ENCODE data around the gene CHMP6. TPM values are rescaled to one million over a fixed set of nuclear protein-coding genes. Genes with fewer than 3 reads are reported as not detected.

Gene CHMP6
- total and polyA plus RNA-seq, 2 experiments from 2014 or later, result 35.5 to 58.8 TPM

GRCh38 chr17:81002013-81002384, 10.4 kb downstream of the CHMP6 start:
- H3K36me3 ChIP-seq, result peaks cover 13% of the 10 kb centered on the region
- H3K4me1 ChIP-seq (ENCODE audit: low read depth), result no peaks in the 10 kb centered on the region
- no peak for DNase-seq (ENCODE audit: low read depth in 1 of 2, low spot score in 1 of 2)
- no peak overlapping the region for H3K27ac ChIP-seq
- no peak for TF ChIP-seq CTCF (IDR thresholded peaks at IDR 0.05; ENCODE audit: low read depth, low read length)
- no peaks in the 10 kb centered on the region for H3K9me3 ChIP-seq (ENCODE audit: low read depth)
- peaks cover 31% of the 10 kb centered on the region for H3K27me3 ChIP-seq
- no peak overlapping the region for H3K4me3 ChIP-seq

- H3K9me3 ChIP-seq (ENCODE audit: low read depth), result no peaks in the 10 kb centered on the region
- DNase-seq (ENCODE audit: low read depth in 1 of 2, low spot score in 1 of 2), result peak in 1 of 2 donors; percentile 66
- H3K36me3 ChIP-seq, result peaks cover 7% of the 10 kb centered on the region
- no peak for TF ChIP-seq CTCF (IDR thresholded peaks at IDR 0.05; ENCODE audit: low read depth, low read length)
- H3K27ac ChIP-seq, result no peak overlapping the region
- H3K4me3 ChIP-seq, result no peak overlapping the region
- H3K4me1 ChIP-seq (ENCODE audit: low read depth), result no peaks in the 10 kb centered on the region
- H3K27me3 ChIP-seq, result peaks cover 31% of the 10 kb centered on the region
Measured at GRCh38 chr17:81002409-81003361, 11.0 kb downstream of the CHMP6 start.

DNA sequence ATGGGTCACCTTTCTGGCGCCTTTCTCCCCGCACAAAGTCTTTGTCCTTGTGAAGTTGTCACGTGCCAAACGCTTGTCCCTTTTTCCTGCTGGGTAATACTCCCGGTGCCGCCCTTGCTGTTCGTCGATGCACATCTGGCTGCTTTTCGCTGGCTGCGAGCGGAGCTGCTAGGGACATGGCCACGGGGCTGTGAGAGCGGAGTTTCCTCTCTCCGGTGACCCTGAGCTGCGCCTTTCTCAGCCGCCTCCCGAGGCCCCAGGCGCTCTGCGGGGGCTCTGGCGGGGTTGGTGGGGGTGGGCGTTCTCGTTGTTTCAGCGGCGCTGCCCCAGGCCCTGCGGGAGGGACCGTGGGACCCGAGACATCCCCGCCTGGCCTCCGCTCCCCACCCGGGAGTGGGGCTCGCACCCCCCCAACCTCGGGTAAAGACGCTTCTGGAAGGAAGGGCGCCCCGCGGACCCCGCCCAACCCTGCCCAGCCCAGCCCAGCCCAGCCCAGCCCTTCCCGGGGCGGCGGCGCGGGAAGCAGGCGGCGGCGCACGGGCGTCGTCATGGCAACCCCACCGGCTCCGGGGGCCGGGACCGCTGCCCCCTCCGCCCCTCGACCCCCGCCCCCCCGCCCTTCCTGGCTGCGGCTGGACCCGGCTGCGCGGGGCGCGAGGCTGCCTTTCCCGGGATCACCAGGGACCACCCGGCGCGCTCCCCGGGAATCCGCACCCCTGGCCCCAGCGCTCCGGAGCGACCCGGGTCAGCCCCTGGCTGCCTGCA, 12.3 kb downstream of the CHMP6 start:
- TF ChIP-seq CTCF (IDR thresholded peaks at IDR 0.05; ENCODE audit: low read depth, low read length), result no peak
- peak overlapping the region; percentile 29 for H3K4me3 ChIP-seq
- peaks cover 2% of the 10 kb centered on the region for H3K36me3 ChIP-seq
- H3K9me3 ChIP-seq (ENCODE audit: low read depth), result no peaks in the 10 kb centered on the region
- no peak for DNase-seq (ENCODE audit: low read depth in 1 of 2, low spot score in 1 of 2)
- H3K4me1 ChIP-seq (ENCODE audit: low read depth), result no peaks in the 10 kb centered on the region
- no peak overlapping the region for H3K27ac ChIP-seq
- peaks cover 31% of the 10 kb centered on the region for H3K27me3 ChIP-seq

DNA sequence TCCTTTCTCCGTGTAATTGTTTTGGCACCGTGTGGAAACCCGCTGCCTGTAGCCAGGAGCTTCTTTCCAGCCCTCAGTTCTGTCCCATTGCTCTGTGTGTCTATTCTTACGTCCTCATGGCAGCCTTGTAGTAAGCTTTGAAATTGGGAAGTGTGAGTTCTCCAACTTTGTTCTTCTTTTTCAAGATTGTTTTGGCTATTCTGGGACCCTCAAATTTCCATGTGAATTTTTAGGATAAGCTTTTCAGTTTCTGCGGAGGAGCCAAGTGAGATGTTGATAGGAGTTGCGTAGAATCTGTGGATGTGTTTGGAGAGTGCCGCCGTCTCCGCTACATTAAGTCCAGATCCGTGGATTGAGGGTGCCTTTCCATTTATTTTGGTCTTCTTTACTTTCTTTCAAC, 15.2 kb downstream of the CHMP6 start:
- H3K4me3 ChIP-seq, result no peak overlapping the region
- no peak for DNase-seq (ENCODE audit: low read depth in 1 of 2, low spot score in 1 of 2)
- no peaks in the 10 kb centered on the region for H3K36me3 ChIP-seq
- no peaks in the 10 kb centered on the region for H3K4me1 ChIP-seq (ENCODE audit: low read depth)
- no peak overlapping the region for H3K27ac ChIP-seq
- no peaks in the 10 kb centered on the region for H3K9me3 ChIP-seq (ENCODE audit: low read depth)
- no peak for TF ChIP-seq CTCF (IDR thresholded peaks at IDR 0.05; ENCODE audit: low read depth, low read length)
- peaks cover 31% of the 10 kb centered on the region for H3K27me3 ChIP-seq

DNA sequence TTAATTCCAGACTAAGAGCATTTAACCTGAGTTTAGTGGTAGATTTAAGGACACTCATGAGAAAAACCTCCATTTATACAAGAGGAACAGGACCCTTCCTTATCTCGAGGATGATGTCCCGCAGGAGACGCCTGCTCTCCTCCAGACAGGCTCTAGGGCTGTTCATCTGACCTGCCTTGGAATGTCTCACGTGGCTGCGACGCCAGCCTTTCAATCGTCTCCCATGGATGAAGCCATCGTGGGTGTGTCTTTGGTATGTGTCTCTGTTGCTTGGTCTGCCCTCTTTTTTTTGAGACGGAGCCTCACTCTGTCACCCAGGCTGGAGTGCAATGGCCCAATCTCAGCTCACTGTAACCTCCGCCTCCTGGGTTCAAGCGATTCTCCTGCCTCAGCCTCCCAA, 16.5 kb downstream of the CHMP6 start:
- peaks cover 31% of the 10 kb centered on the region for H3K27me3 ChIP-seq
- H3K27ac ChIP-seq, result no peak overlapping the region
- no peaks in the 10 kb centered on the region for H3K4me1 ChIP-seq (ENCODE audit: low read depth)
- no peak for TF ChIP-seq CTCF (IDR thresholded peaks at IDR 0.05; ENCODE audit: low read depth, low read length)
- no peaks in the 10 kb centered on the region for H3K36me3 ChIP-seq
- no peak for DNase-seq (ENCODE audit: low read depth in 1 of 2, low spot score in 1 of 2)
- no peaks in the 10 kb centered on the region for H3K9me3 ChIP-seq (ENCODE audit: low read depth)
- no peak overlapping the region for H3K4me3 ChIP-seq

Data from cardiac muscle cell (in vitro differentiated cells and primary cell).